Measurements from ENCODE around the gene FIGNL1. TPM values are rescaled to one million over a fixed set of nuclear protein-coding genes. Genes with fewer than 3 reads are reported as not detected.

The FIGNL1 gene
- 10 to 100 TPM; 46.0 to 50.7 TPM for total RNA-seq

DNA sequence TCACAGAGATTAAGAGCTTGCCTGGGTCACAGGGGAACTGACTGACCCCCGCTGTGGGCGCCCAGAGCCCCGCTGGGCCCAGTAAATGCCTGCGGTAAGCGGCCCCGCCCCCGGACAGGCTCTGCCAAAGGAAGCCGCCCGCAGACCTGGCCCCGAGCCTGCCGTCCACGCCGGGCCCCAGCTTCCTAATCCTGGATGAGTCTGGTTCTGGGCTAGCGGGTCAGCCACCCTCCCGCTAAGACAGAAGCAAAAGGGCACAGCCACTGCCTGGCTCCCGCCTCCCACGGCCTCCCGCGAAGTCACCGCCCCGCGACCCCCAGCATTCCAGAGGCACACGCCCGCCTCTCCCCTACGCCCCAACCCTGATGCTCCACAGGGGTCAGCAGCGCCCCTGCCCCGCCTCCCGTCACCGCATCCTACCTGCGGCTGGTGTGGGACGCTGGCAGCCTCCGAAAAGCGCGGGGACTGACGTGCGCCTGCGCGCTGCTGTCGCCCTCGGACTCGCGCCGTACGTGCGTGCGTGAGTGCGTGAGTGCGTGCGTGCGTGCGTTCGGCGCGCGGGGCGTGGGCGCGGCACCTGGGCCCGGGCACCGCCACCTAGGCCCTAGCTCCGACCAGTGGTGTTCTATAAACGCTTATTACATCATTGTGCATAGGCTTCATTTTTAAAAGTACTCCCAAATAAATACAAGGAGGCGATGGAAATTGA lies at the start of gene FIGNL1:
TSS of gene FIGNL1 (minus strand) at position 470 of the 709 bp plus-strand sequence. CDS start 3,063 bp downstream, outside the sequence.
- peak; percentile 85 for ATAC-seq
- Mint-ChIP-seq H3K27ac (peak within 1 kb of the TSS; percentile 96 to 99), H3K9me3 (no peaks in the 10 kb centered on the region), H3K36me3 (peaks cover 22 to 35% of the 10 kb centered on the region in 2 donors)
- peak; percentile 81 to 89 for DNase-seq (ENCODE audit: low spot score in 2 of 2)

DNA sequence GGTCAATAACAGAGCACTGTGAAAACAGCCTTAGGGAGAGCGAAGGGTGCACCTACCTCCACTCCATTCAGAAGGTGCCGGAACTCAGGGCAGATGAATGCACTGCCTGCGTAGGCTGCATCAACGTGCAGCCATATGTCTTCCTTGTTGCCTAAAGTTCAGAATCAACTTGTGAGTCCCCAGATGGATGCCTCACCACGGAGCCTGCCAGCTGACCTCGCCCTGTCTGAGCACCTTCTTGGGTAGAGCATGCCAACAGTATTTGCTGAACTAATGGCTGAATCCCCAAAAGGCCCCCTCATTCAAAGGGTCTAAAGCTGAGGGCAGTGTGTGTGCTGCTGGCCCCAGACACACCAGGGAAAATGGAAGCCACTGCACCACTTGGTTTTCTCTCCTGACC lies 48.9 kb upstream of the FIGNL1 start:
- no peak overlapping the region for H3K27ac Mint-ChIP-seq

DNA sequence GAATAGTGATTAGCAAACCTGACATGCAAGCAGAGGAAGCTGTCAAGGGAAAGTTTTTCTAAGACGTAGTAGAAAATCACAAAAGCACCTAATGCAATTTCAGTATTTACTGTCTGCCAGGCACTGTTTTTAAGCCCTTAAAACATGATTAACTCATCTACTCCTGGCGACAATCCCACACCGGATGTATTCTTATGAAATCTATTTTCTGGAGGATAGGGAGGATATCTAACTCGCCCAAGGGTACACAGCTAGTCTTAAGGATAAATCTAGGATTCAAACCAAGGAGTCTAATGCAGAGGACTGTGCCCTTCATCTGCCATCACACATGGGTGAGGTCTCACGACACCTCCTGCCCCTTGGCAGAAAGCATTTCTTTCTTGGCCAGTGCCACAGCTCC lies 47.8 kb upstream of the FIGNL1 start:
- H3K27ac Mint-ChIP-seq: no peak overlapping the region
- no peaks in the 10 kb centered on the region for H3K9me3 Mint-ChIP-seq
- DNase-seq (ENCODE audit: low spot score in 2 of 2) (no peak), ATAC-seq (no peak)
- no peaks in the 10 kb centered on the region for H3K36me3 Mint-ChIP-seq

More for the DNA sequence above, 48.9 kb upstream of the FIGNL1 start:
- DNase-seq (ENCODE audit: low spot score in 2 of 2) (no peak), ATAC-seq (no peak)
- H3K36me3 Mint-ChIP-seq: no peaks in the 10 kb centered on the region
- no peaks in the 10 kb centered on the region for H3K9me3 Mint-ChIP-seq

GRCh38 chr7:50497068-50497642 lies 47.0 kb upstream of the FIGNL1 start:
- Mint-ChIP-seq H3K9me3 (no peaks in the 10 kb centered on the region), H3K27ac (no peak overlapping the region), H3K36me3 (no peaks in the 10 kb centered on the region)
- ATAC-seq (no peak), DNase-seq (ENCODE audit: low spot score in 2 of 2) (no peak)

- H3K9me3 Mint-ChIP-seq: no peaks in the 10 kb centered on the region
- H3K27ac Mint-ChIP-seq: no peak overlapping the region
These were observed 46.4 kb upstream of the FIGNL1 start for GRCh38 chr7:50496569-50496968.

DNA sequence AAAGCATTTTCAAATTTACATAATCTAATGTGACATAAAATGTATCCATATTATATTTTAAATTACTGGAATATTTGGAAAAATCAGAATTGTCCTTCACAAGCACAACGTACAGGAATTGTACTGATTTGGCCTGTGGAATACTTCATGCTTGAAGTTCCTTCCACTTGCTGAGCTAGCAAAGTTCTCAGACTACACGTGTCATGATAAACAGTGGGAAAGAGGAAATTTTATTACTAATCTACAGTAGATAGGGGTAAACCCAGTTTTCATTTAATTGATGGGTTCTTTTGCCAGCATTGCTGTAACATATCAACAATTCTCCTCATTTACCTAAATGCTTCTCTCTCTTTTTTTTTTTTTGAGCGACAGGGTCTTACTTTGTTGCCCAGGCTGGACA lies 45.6 kb upstream of the FIGNL1 start:
- no peak overlapping the region for H3K27ac Mint-ChIP-seq
- ATAC-seq (no peak), DNase-seq (ENCODE audit: low spot score in 2 of 2) (no peak)
- no peaks in the 10 kb centered on the region for H3K36me3 Mint-ChIP-seq
- H3K9me3 Mint-ChIP-seq: no peaks in the 10 kb centered on the region

More at GRCh38 chr7:50496569-50496968, 46.4 kb upstream of the FIGNL1 start:
- no peak for DNase-seq (ENCODE audit: low spot score in 2 of 2)
- ATAC-seq: no peak
- H3K36me3 Mint-ChIP-seq: no peaks in the 10 kb centered on the region

DNA sequence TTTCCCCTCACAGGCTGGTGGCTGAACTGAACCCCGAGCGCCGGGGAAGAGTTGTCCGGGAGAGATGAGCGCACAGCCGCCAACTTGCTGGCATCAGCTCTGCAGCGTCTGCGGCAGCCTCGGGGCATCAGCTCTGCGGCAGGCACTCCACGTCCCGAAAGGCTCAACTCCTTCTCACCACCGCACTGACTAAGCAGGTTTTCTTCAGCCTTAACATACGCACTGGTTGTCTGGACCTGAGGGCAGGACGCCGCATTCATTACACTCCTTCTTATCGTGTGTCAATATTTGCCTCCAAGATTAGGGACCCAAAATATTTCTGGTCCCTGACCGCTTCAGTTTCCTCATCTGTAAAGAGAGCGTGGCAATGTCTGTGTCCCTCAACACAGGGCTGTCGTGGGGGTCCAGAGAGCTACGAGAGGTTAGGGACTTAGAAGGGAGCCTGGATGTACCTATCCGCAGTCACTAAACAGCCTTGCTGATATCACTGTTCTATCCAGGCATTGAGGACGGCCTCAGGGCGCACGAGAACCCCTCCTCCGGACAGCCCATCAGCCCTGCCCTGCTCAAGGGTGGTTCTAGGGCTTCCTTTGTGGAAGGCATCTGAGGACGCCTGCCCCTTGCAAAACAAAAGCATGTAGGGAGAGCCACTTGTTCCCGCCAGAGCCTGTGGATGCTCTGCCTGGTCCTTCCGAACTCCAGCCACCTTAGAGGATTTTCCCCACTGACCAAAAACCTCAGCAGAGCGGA lies 42.8 kb upstream of the FIGNL1 start:
- ATAC-seq (no peak), DNase-seq (ENCODE audit: low spot score in 2 of 2) (no peak)
- H3K27ac Mint-ChIP-seq: no peak overlapping the region
- H3K36me3 Mint-ChIP-seq: no peaks in the 10 kb centered on the region
- H3K9me3 Mint-ChIP-seq: no peaks in the 10 kb centered on the region

GRCh38 chr7:50491943-50492342 lies 41.8 kb upstream of the FIGNL1 start:
- no peak for ATAC-seq
- H3K36me3 Mint-ChIP-seq: no peaks in the 10 kb centered on the region
- no peak for DNase-seq (ENCODE audit: low spot score in 2 of 2)
- no peaks in the 10 kb centered on the region for H3K9me3 Mint-ChIP-seq
- H3K27ac Mint-ChIP-seq: no peak overlapping the region

DNA sequence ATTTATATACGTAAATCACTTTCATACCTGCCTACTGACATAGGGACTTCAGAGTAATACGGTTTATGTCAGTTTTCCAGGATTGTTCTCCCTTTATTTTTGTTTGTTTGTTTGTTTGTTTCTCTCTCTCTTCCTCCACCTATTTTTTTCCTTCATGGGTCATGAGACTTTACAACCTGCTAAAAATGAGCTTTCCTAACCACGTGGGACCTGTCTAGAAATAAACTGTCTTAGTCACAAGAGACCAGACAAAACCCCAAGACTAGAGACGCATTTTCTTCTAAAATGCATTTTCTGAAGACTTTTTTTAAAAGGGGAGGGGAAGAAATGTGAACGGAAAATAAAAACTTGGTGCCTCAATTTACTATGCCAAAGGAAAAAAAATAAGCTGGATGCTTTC lies 41.1 kb upstream of the FIGNL1 start:
- Mint-ChIP-seq H3K36me3 (no peaks in the 10 kb centered on the region), H3K27ac (no peak overlapping the region)
- no peak for DNase-seq (ENCODE audit: low spot score in 2 of 2)

GRCh38 chr7:50488379-50488778 lies 38.2 kb upstream of the FIGNL1 start:
- no peak overlapping the region for H3K27ac Mint-ChIP-seq
- no peak for DNase-seq (ENCODE audit: low spot score in 2 of 2)
- no peak for ATAC-seq
- H3K9me3 Mint-ChIP-seq: no peaks in the 10 kb centered on the region
- H3K36me3 Mint-ChIP-seq: no peaks in the 10 kb centered on the region

More for the DNA sequence above, 41.1 kb upstream of the FIGNL1 start:
- no peaks in the 10 kb centered on the region for H3K9me3 Mint-ChIP-seq
- no peak for ATAC-seq

DNA sequence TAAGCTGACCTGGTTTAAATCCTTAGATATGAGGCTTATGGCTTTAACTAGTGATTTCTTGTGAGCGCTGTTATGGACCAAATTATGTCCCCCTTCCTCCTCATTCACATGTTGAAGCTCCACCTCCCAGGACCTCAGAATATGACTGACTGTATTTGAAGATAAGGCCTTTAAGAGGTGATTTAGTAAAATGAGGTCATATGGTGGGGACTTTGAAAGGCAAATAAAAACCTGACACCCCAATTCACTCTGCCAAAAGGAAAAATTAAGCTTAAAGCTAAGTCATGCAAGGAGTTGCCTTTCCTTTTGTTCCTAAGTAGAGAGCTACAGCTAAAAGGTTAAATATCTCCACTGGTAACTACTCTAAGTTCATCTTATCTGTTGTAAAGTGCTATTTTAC lies 36.4 kb upstream of the FIGNL1 start:
- no peaks in the 10 kb centered on the region for H3K36me3 Mint-ChIP-seq
- no peak for DNase-seq (ENCODE audit: low spot score in 2 of 2)
- no peak for ATAC-seq
- H3K27ac Mint-ChIP-seq: no peak overlapping the region
- H3K9me3 Mint-ChIP-seq: no peaks in the 10 kb centered on the region

GRCh38 chr7:50481867-50482266 lies 31.7 kb upstream of the FIGNL1 start:
- Mint-ChIP-seq H3K9me3 (no peaks in the 10 kb centered on the region), H3K36me3 (no peaks in the 10 kb centered on the region), H3K27ac (no peak overlapping the region)
- ATAC-seq (no peak), DNase-seq (ENCODE audit: low spot score in 2 of 2) (no peak)

- H3K9me3 Mint-ChIP-seq: no peaks in the 10 kb centered on the region
- no peak overlapping the region for H3K27ac Mint-ChIP-seq
- DNase-seq (ENCODE audit: low spot score in 2 of 2) (no peak), ATAC-seq (no peak)
- H3K36me3 Mint-ChIP-seq: no peaks in the 10 kb centered on the region
These were observed 30.6 kb upstream of the FIGNL1 start for GRCh38 chr7:50480797-50481196.

GRCh38 chr7:50479743-50480517 lies 29.8 kb upstream of the FIGNL1 start:
- H3K9me3 Mint-ChIP-seq: no peaks in the 10 kb centered on the region
- H3K27ac Mint-ChIP-seq: no peak overlapping the region
- DNase-seq (ENCODE audit: low spot score in 2 of 2) (no peak), ATAC-seq (no peak)
- H3K36me3 Mint-ChIP-seq: no peaks in the 10 kb centered on the region

DNA sequence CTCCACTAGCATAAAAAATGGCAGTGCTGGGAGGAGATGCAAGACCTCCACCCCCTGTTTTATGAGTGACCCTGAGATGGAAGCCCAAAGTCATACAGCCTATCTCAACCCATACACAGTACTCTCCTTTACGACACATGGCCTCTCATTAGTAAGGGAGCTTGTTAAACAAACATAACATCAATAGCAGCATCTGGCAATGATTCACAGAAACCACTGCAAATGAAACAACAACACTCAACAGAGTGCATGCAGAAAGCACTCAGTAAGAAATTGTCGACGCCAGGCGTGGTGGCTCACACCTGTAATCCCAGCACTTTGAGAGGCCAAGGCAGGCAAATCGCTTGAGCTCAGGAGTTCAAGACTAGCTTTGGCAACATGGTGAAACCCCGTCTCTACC lies 27.5 kb upstream of the FIGNL1 start:
- ATAC-seq: no peak
- Mint-ChIP-seq H3K27ac (no peak overlapping the region), H3K36me3 (no peaks in the 10 kb centered on the region), H3K9me3 (no peaks in the 10 kb centered on the region)
- no peak for DNase-seq (ENCODE audit: low spot score in 2 of 2)

- Mint-ChIP-seq H3K27ac (no peak overlapping the region), H3K9me3 (no peaks in the 10 kb centered on the region), H3K36me3 (no peaks in the 10 kb centered on the region)
- DNase-seq (ENCODE audit: low spot score in 2 of 2): no peak
- ATAC-seq: no peak
These were observed 26.9 kb upstream of the FIGNL1 start for GRCh38 chr7:50476953-50477625.
